Stimulated activated naive CD8-positive, alpha-beta T cell treated with anti-CD3 and anti-CD28 coated beads, Interleukin-15, amount 100 ng/mL, for 72 hours (primary cell): ENCODE results near the gene CLEC16A.
"Not testable (repeated sequence)": the region's sequence is repeated elsewhere in the genome, so short reads cannot be mapped to it uniquely, and the experiment has no call there.

Experiments used
- ATAC-seq: fragments of 150-1000 bp; cut with Tn5 transposase; 2 replicates; pipeline ENCODE4 v1.10.0; 2021; ENCODE audit warnings: mild to moderate bottlenecking, moderate library complexity
- DNase-seq, 2 donors: peaks; one replicate each; pipeline ENCODE4 v3.0.0; 2021 to 2022
- H3K27ac Mint-ChIP-seq, 2 donors: one replicate each; pipeline ENCODE4 v1.8.0; 2022; ENCODE audit warnings: mild to moderate bottlenecking in 2 of 2, mixed read lengths in 2 of 2, moderate library complexity in 2 of 2
- H3K27me3 Mint-ChIP-seq: one replicate; pipeline ENCODE4 v1.8.0; 2022; ENCODE audit warnings: mixed read lengths
- H3K4me1 Mint-ChIP-seq: one replicate; pipeline ENCODE4 v1.8.0; 2022; ENCODE audit warnings: mild to moderate bottlenecking, mixed read lengths
- H3K4me3 Mint-ChIP-seq, 2 donors: one replicate each; pipeline ENCODE4 v1.8.0; 2022; ENCODE audit warnings: mild to moderate bottlenecking in 2 of 2, mixed read lengths in 2 of 2, moderate library complexity in 1 of 2
- H3K9me3 Mint-ChIP-seq, 2 donors: one replicate each; pipeline ENCODE4 v1.8.0; 2022; ENCODE audit warnings: mixed read lengths in 2 of 2

Gene CLEC16A

GRCh38 chr16:11097094-11097786 is 152.9 kb downstream of the CLEC16A start:
- Mint-ChIP-seq H3K9me3 (no peaks in the 10 kb centered on the region), H3K4me1 (peaks cover 82% of the 10 kb centered on the region), H3K4me3 (no peak overlapping the region), H3K27me3 (no peaks in the 10 kb centered on the region), H3K27ac (peak overlapping the region in 1 of 2 donors; percentile 61)
- ATAC-seq (no peak), DNase-seq (no peak)

- no peak overlapping the region for H3K4me3 Mint-ChIP-seq
- no peaks in the 10 kb centered on the region for H3K27me3 Mint-ChIP-seq
- ATAC-seq (no peak), DNase-seq (no peak)
- peak overlapping the region in 1 of 2 donors; percentile 61 for H3K27ac Mint-ChIP-seq
- no peaks in the 10 kb centered on the region for H3K9me3 Mint-ChIP-seq
- peaks cover 82% of the 10 kb centered on the region for H3K4me1 Mint-ChIP-seq
Observed at GRCh38 chr16:11097787-11098167, 153.4 kb downstream of the CLEC16A start.

DNA sequence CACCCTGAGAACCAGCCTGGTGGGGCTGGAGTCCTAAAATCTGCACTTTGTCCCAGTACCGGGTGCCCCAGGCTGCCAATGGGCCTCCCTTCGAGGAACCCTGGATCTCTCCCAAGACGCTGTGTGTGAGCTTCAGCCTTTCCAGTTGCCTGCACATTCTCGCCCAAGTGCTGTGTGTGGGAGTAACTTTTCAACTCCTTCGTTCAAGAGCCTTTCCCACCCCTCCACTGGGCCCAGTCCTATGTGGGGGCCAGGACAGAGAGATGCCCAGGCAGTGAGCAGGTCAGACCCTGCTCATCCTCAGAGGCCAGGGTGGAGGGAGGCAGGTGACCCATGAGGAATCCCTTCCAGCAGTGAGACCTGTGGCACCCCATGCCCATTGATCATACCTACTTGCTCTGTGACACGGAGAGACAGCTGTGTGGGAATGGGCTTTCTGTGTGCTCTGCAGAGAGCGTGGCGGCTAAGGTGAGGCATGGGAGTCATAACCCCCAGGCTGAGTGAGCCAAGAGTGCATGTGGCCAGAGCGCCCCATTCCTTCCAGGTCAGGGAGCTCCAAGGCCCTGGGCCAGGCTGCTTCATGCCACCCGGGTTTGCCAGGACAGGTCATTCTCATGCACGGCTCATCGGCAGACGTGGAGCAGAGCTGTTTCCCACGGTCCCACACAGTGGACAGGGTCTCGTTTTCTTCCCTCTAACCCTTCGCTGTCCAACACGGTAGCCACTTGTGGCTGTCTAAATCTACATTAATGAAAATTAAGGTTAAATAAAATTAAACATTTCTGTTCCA is 154.4 kb downstream of the CLEC16A start:
- Mint-ChIP-seq H3K4me1 (peaks cover 82% of the 10 kb centered on the region), H3K27ac (no peak overlapping the region)

GRCh38 chr16:11099672-11100205 is 155.4 kb downstream of the CLEC16A start:
- Mint-ChIP-seq H3K27ac (peak overlapping the region; percentile 84 to 96), H3K4me3 (peak overlapping the region; percentile 57 to 60), H3K27me3 (no peaks in the 10 kb centered on the region), H3K4me1 (peaks cover 82% of the 10 kb centered on the region), H3K9me3 (no peaks in the 10 kb centered on the region)
- ATAC-seq (peak; percentile 58), DNase-seq (peak in 1 of 2 donors; percentile 22)

More for the DNA sequence above, 154.4 kb downstream of the CLEC16A start:
- no peaks in the 10 kb centered on the region for H3K27me3 Mint-ChIP-seq
- H3K4me3 Mint-ChIP-seq, result no peak overlapping the region
- DNase-seq, result no peak
- ATAC-seq, result no peak
- H3K9me3 Mint-ChIP-seq, result no peaks in the 10 kb centered on the region

- peak overlapping the region; percentile 84 to 96 for H3K27ac Mint-ChIP-seq
- peaks cover 82% of the 10 kb centered on the region for H3K4me1 Mint-ChIP-seq
- H3K4me3 Mint-ChIP-seq, result peak overlapping the region; percentile 57 to 60
- DNase-seq (peak in 1 of 2 donors; percentile 73), ATAC-seq (peak; percentile 89)
- H3K27me3 Mint-ChIP-seq, result no peaks in the 10 kb centered on the region
- H3K9me3 Mint-ChIP-seq, result no peaks in the 10 kb centered on the region
Observed at GRCh38 chr16:11100239-11100750, 155.9 kb downstream of the CLEC16A start.

DNA sequence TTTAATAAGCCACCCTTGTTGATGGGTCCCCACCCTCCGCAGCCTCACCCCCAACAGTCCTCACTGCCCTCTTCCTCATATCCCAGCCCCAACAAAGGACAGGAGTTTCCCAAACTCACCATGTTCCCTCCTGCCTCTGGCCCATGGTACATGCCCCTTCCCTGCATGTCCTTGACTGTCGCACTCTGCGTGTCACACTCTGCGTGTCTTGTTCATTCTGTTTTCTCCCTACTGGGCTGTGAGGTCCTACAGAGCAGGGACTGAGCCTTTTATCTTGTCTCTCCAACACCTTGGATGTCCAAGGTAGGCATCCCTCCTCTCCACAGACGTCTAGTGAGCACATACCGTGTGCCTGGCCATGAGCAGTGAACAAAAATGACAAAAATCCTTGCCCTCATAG is 156.9 kb downstream of the CLEC16A start:
- no peak for DNase-seq
- no peak overlapping the region for H3K27ac Mint-ChIP-seq
- no peak for ATAC-seq
- peaks cover 86% of the 10 kb centered on the region for H3K4me1 Mint-ChIP-seq
- no peak overlapping the region for H3K4me3 Mint-ChIP-seq
- no peaks in the 10 kb centered on the region for H3K27me3 Mint-ChIP-seq
- H3K9me3 Mint-ChIP-seq, result no peaks in the 10 kb centered on the region

DNA sequence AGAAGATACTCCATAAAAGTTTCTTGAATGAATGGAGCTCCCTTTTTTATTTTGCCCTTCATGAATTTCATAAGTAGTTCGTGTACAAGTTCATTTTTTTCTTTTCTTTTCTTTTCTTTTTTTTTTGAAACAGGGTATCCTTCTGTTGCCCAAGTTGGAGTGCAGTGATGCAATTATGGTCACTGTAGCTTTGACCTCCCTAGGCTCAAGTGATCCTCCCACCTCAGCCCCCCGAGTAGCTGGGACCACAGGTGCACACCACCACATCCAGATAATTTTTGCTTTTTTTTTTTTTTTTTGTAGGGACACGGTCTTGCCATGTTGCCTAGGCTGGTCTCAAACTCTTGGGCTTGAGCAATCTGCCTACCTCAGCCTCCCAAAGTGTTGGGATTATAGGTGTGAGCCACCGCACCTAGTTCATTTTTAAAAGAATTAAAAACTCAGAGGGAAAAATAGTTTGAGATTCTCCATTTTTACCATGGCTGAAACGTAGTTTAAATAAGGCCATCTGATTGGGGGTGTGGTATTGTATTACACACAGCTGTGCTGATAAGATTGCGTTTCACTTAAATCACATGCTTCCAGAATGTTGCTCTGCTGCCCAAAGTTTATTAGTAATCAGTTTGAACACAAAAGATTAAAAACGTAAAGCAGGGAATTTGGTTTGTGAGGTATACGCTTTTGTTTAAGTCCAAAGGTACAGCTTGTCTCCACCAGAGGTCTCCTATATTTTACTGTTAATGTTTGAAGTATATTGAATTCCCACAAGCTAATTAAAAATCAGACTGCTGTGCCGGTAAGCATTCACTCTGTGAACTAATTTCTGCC is 157.5 kb downstream of the CLEC16A start:
- no peak overlapping the region for H3K4me3 Mint-ChIP-seq
- peak overlapping the region in 1 of 2 donors; percentile 48 for H3K27ac Mint-ChIP-seq
- H3K9me3 Mint-ChIP-seq, result no peaks in the 10 kb centered on the region
- no peaks in the 10 kb centered on the region for H3K27me3 Mint-ChIP-seq
- no peak for DNase-seq
- H3K4me1 Mint-ChIP-seq, result peaks cover 88% of the 10 kb centered on the region
- ATAC-seq, result no peak

GRCh38 chr16:11102523-11102898 is 158.1 kb downstream of the CLEC16A start:
- Mint-ChIP-seq H3K4me3 (no peak overlapping the region), H3K27ac (no peak overlapping the region), H3K9me3 (no peaks in the 10 kb centered on the region), H3K4me1 (peaks cover 89% of the 10 kb centered on the region), H3K27me3 (no peaks in the 10 kb centered on the region)
- ATAC-seq, result no peak
- no peak for DNase-seq

- not testable (repeated sequence) for H3K9me3 Mint-ChIP-seq, H3K4me3 Mint-ChIP-seq, DNase-seq, ATAC-seq, H3K27me3 Mint-ChIP-seq, H3K27ac Mint-ChIP-seq
- peaks cover 83% of the 10 kb centered on the region for H3K4me1 Mint-ChIP-seq
Observed at GRCh38 chr16:11103301-11103700, 158.9 kb downstream of the CLEC16A start.

- Mint-ChIP-seq H3K4me1 (peaks cover 78% of the 10 kb centered on the region), H3K4me3 (peak overlapping the region; percentile 56 to 76), H3K27ac (peak overlapping the region; percentile 46 to 89), H3K9me3 (no peaks in the 10 kb centered on the region), H3K27me3 (no peaks in the 10 kb centered on the region)
- no peak for DNase-seq
- ATAC-seq, result no peak
Observed at GRCh38 chr16:11104168-11105037, 160.0 kb downstream of the CLEC16A start.

DNA sequence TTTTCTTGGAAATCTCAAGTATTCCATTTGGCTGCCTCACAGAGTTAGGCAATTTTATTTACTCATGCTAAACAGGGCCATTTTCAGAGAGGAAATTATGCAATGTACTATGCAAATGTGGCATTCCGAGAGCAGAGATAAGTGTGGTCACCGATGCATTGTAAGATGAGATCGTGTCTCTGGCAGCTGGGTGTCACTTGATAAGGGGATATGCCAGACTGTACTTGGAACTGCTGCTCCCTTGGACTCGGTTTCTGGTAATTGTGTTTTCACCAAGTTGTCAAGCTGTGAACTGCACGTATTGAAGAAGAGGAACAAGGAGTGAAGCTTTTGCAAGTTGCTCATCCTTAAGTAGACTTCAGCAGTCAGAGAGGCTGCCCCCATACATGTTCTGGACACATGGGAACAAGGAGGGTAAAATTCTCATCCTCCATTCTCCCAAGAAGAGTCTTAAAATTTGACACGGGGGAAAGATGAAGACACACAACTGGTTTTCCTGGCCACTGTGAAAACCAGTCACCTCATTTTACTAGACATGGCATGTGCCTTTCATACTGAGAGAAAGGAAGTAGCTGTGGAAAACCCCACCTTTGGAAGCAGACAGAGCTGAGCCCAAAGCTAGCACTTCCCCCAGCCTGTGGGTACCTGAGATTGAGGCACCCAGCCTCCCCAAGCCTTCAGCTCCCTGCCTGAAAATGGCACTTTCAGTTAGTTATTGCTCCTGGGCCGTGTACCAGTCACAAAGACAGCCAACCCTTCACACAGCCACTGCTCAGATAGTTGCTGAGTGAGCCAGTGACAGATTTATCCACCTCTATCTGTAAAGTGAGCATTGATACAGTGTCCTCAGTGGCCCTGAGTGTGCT is 160.9 kb downstream of the CLEC16A start:
- Mint-ChIP-seq H3K4me1 (peaks cover 78% of the 10 kb centered on the region), H3K27ac (peak overlapping the region; percentile 46 to 89), H3K4me3 (peak overlapping the region; percentile 56 to 76), H3K9me3 (no peaks in the 10 kb centered on the region), H3K27me3 (no peaks in the 10 kb centered on the region)
- DNase-seq (peak in 1 of 2 donors; percentile 50), ATAC-seq (peak; percentile 80)

DNA sequence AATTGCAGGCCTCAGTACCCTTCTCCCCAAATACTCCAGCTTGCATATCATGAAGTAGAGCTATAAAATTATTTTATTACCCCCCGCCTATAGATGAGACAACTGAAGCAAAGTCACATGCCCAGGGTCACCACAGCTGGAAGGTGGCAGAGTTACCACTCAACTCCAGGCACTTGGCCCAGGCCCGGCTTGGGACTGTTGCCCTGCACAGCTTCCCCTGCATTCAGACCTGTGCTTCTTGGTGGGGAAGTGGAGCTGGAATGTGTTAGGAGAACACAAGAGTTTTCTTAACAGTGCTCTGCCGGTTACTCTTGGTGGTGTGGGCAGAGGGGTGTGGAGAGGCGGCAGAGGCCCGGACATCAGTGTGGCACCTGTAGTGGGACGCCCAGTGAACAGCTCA is 162.4 kb downstream of the CLEC16A start:
- H3K4me1 Mint-ChIP-seq, result peaks cover 68% of the 10 kb centered on the region
- no peaks in the 10 kb centered on the region for H3K27me3 Mint-ChIP-seq
- ATAC-seq (no peak), DNase-seq (no peak)
- H3K9me3 Mint-ChIP-seq, result peaks cover 0 to 8% of the 10 kb centered on the region in 2 donors
- H3K4me3 Mint-ChIP-seq, result no peak overlapping the region
- H3K27ac Mint-ChIP-seq, result peak overlapping the region in 1 of 2 donors; percentile 34

DNA sequence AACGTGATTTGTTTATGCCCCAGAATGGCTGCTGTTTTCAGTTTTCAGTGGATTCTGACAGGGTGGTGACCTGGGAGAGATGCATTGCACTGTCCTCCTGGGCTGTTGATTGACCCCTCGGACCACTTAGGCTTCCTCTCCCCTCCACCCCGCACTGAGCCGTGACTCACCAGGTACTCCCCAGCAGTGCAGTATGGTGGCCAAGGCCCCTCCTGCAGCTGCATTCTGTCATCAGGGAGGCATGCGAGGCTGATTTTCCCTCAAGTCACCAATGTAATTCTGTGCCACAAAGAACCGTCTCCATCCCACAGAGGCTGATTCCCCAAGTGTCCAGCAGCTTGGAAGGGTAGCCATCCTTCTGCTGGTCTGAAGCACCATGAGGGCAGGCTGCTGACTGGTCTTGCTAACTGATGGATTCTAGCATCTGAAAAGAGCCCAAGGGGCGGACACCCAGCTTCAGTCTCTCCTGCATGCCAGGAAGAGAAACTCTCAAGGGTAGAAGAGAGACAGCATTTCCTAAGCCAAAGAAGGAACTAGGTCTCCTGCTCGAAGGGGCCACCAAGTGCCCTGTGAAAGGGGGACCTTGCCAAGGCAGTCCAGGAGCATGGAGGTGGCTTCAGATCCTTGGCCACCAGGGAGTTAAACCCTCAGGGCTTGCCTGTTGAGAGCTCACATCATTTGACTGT is 163.6 kb downstream of the CLEC16A start:
- Mint-ChIP-seq H3K9me3 (peaks cover 0 to 10% of the 10 kb centered on the region in 2 donors), H3K4me1 (peaks cover 64% of the 10 kb centered on the region), H3K27me3 (no peaks in the 10 kb centered on the region), H3K27ac (no peak overlapping the region), H3K4me3 (no peak overlapping the region)
- DNase-seq, result no peak
- no peak for ATAC-seq
